ENCODE measurements around the gene RHOF. TPM values are rescaled to one million over a fixed set of nuclear protein-coding genes. Genes with fewer than 3 reads are reported as not detected.

RHOF gene
- total and polyA plus RNA-seq, 2 donors (not counting 1 experiment from before 2014, with no cell fraction given) = 90.3 to 129 TPM

DNA sequence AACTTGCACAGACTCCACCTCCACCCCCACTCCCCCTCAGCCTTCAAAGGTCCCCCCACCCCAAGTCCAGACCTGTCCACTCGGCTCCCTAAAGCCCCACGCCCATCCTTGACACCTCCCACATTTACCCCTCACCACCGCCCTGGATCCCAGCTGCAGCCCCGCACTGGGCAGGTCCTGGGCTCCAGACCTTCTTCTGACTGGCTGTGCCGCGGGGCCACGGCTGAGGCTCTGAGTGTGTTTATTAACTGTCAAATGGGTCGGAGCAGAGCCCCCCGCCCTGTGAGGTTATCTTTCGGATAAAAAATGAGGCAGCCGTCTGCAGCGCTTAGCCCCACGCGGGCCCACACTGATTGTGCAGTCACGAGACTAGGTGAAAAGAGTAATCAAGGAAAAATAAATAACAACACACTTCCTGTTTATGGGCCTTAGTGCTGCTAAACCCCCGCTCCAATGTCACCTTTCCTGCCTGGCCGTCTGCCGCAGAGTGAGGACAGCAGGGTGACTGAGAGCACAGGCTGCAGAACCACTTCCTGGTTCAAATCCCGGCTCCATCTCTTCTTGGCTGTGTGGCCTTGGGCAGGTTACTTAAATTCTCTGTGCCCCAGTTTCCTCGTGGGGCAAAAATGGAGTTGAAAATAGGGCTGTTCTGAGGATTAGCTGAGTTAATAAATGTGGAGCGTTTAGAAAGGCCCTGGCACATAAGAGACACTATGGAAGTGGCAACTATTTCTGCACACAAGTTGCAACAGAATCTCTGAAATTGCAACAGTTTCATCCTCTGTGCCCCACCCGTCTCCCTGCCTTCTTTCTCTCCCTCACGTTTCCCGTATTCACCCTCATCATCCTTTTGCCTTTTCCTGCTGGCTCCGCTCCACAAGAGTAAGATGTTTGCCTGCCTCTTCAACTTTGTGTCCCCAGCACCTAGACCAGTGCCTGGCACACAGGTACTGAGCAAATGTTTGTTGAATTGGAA lies 19.7 kb upstream of the RHOF start:
- ChIA-PET CTCF (interaction anchor here (0.6 to 32.7 kb wide), 4 partner anchors 24 to 260 kb away, joined by 3 to 1947 read pairs (median 11); partner anchors contain the start of genes RHOF and SETD1B), POLR2A (interaction anchor here (3.3 to 13.7 kb wide), 2 partner anchors 11 to 20 kb away, joined by 36 to 267 read pairs; partner anchors contain the start of gene RHOF)
- TF ChIP-seq, protein P1, sequence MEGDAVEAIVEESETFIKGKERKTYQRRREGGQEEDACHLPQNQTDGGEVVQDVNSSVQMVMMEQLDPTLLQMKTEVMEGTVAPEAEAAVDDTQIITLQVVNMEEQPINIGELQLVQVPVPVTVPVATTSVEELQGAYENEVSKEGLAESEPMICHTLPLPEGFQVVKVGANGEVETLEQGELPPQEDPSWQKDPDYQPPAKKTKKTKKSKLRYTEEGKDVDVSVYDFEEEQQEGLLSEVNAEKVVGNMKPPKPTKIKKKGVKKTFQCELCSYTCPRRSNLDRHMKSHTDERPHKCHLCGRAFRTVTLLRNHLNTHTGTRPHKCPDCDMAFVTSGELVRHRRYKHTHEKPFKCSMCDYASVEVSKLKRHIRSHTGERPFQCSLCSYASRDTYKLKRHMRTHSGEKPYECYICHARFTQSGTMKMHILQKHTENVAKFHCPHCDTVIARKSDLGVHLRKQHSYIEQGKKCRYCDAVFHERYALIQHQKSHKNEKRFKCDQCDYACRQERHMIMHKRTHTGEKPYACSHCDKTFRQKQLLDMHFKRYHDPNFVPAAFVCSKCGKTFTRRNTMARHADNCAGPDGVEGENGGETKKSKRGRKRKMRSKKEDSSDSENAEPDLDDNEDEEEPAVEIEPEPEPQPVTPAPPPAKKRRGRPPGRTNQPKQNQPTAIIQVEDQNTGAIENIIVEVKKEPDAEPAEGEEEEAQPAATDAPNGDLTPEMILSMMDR (IDR thresholded peaks at IDR 0.05) = no peak
- TF ChIP-seq EZH2 (IDR thresholded peaks at IDR 0.05; ENCODE audit: borderline replicate concordance, insufficient read depth, low read depth, low read length, poor library complexity, severe bottlenecking) = no peak
- Mint-ChIP-seq H3K27me3 (no peaks in the 10 kb centered on the region), H3K27ac (no peak overlapping the region), H3K9me3 (ENCODE audit: insufficient read depth) (no peaks in the 10 kb centered on the region), H3K4me1 (peaks cover 39% of the 10 kb centered on the region), H3K4me3 (peak overlapping the region; percentile 45)
- intact Hi-C loops (cut with micrococcal nuclease) = loop anchor here (1.0 to 5.0 kb wide), 2 partner anchors 18 to 36 kb away; no protein-coding TSS in a partner anchor
- Histone ChIP-seq H3K79me2 (ENCODE audit: control insufficient read depth, insufficient read depth, low read length) (peaks cover 95% of the 10 kb centered on the region), H3K4me1 (ENCODE audit: control insufficient read depth in 2 of 2, insufficient read depth in 2 of 2, low read length in 2 of 2) (peaks cover 27 to 36% of the 10 kb centered on the region in 2 donors), H4K20me1 (ENCODE audit: control insufficient read depth, insufficient read depth, low read length, poor library complexity, severe bottlenecking) (peaks cover 92% of the 10 kb centered on the region), H3K9ac (ENCODE audit: low read length) (no peak overlapping the region), H3K36me3 (replicated peaks in 1 of 2; ENCODE audit: control extremely low read depth in 1 of 2, control insufficient read depth in 1 of 2, extremely low read depth in 1 of 2, insufficient read depth in 2 of 2, low read length in 1 of 2) (peaks cover 2 to 87% of the 10 kb centered on the region in 2 experiments), H3K4me2 (replicated peaks; ENCODE audit: low read depth, low read length, poor library complexity, severe bottlenecking) (peak overlapping the region; percentile 86), H3K4me3 (ENCODE audit: control extremely low read depth in 1 of 5, extremely low read depth in 1 of 5, insufficient read depth in 1 of 5, low read depth in 2 of 5, low read length in 4 of 5) (no peak overlapping the region), H3K9me3 (ENCODE audit: control extremely low read depth in 1 of 3, control insufficient read depth in 2 of 3, insufficient read depth in 1 of 3, low read length in 2 of 3) (no peaks in the 10 kb centered on the region), H3K27me3 (replicated peaks in 1 of 4; ENCODE audit: control extremely low read depth in 1 of 4, control insufficient read depth in 3 of 4, insufficient read depth in 4 of 4, low read length in 3 of 4) (no peaks in the 10 kb centered on the region), H2AFZ (ENCODE audit: insufficient read depth, low read depth, low read length, poor library complexity, severe bottlenecking) (no peak overlapping the region), H3K27ac (ENCODE audit: low read length in 2 of 2) (no peak overlapping the region)
- DNase-seq = no peak
- 90% methylated on average over 14 of the region's 25 CpGs for WGBS (ENCODE audit: insufficient coverage)
- ATAC-seq (ENCODE audit: low read depth) = no peak
